ENCODE measurements around the gene MMP20.

The MMP20 gene

GRCh38 chr11:102551169-102551781 is 73.9 kb downstream of the MMP20 start:
- H3K4me2 ChIP-seq (ENCODE audit: low read length): peak overlapping the region; percentile 9; the same call in 1 of the 2 replicates
- peak overlapping the region; percentile 51; the same call in 1 of the 2 replicates for H2AFZ ChIP-seq (ENCODE audit: low read length)
- H3K4me3 ChIP-seq (ENCODE audit: low read depth, low read length, poor library complexity, severe bottlenecking): no peak overlapping the region
- no peaks in the 10 kb centered on the region for H4K20me1 ChIP-seq (ENCODE audit: insufficient read depth, low read length)
- no peaks in the 10 kb centered on the region for H3K9me3 ChIP-seq (ENCODE audit: low read length)
- H3K9ac ChIP-seq (ENCODE audit: low read length): no peak overlapping the region
- peaks cover 29% of the 10 kb centered on the region for H3K4me1 ChIP-seq (ENCODE audit: insufficient read depth, low read length, severe bottlenecking)
- no peaks in the 10 kb centered on the region for H3K36me3 ChIP-seq (ENCODE audit: insufficient read depth, low read length)
- H3K79me2 ChIP-seq (ENCODE audit: insufficient read depth, low read length): no peaks in the 10 kb centered on the region
- no peak overlapping the region for H3K27ac ChIP-seq (ENCODE audit: low read depth, low read length, poor library complexity, severe bottlenecking)
- H3K9me2 ChIP-seq (ENCODE audit: low read depth, low read length): no peaks in the 10 kb centered on the region
- no peaks in the 10 kb centered on the region for H3F3A ChIP-seq (ENCODE audit: insufficient read depth, low read length)
- H3K27me3 ChIP-seq (ENCODE audit: insufficient read depth, low read length): no peaks in the 10 kb centered on the region
- TF ChIP-seq EZH2 (IDR thresholded peaks at IDR 0.05; ENCODE audit: borderline replicate concordance, low read length): no peak
- TF ChIP-seq, protein P1, sequence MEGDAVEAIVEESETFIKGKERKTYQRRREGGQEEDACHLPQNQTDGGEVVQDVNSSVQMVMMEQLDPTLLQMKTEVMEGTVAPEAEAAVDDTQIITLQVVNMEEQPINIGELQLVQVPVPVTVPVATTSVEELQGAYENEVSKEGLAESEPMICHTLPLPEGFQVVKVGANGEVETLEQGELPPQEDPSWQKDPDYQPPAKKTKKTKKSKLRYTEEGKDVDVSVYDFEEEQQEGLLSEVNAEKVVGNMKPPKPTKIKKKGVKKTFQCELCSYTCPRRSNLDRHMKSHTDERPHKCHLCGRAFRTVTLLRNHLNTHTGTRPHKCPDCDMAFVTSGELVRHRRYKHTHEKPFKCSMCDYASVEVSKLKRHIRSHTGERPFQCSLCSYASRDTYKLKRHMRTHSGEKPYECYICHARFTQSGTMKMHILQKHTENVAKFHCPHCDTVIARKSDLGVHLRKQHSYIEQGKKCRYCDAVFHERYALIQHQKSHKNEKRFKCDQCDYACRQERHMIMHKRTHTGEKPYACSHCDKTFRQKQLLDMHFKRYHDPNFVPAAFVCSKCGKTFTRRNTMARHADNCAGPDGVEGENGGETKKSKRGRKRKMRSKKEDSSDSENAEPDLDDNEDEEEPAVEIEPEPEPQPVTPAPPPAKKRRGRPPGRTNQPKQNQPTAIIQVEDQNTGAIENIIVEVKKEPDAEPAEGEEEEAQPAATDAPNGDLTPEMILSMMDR (IDR thresholded peaks at IDR 0.05; ENCODE audit: low read length): no peak

DNA sequence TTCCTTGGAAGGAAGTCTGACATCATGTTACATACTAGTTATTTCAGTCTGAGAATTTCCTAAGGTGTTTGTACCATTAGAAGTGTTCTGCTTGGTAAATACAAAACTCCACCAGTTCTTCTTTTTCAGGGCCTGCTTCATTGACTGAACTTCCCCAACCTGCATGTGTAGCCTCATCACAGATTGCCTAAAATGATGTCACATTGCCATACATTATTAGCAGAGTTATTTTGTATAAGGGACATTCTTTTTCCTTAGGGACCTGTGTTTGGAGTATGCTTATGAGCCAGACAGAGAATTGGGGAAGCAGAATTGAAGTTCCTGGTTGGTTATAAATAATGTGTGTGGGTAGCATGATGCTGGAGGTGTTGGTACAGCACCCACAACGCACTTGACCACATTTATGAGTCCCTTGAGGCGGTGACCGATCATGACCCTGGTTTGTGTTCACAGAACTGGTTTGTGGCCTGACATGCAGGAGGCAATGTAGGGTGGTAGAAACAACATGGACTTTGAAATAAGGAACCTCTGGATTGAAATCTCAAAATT is 78.1 kb downstream of the MMP20 start:
- Histone ChIP-seq H2AFZ (ENCODE audit: low read length) (no peak overlapping the region), H3F3A (ENCODE audit: insufficient read depth, low read length) (no peaks in the 10 kb centered on the region), H3K27ac (ENCODE audit: low read depth, low read length, poor library complexity, severe bottlenecking) (peak overlapping the region; percentile 79), H3K4me1 (ENCODE audit: insufficient read depth, low read length, severe bottlenecking) (peaks cover 49% of the 10 kb centered on the region), H3K4me3 (ENCODE audit: low read depth, low read length, poor library complexity, severe bottlenecking) (no peak overlapping the region), H3K36me3 (ENCODE audit: insufficient read depth, low read length) (no peaks in the 10 kb centered on the region), H3K27me3 (ENCODE audit: insufficient read depth, low read length) (no peaks in the 10 kb centered on the region), H3K9ac (ENCODE audit: low read length) (peak overlapping the region; percentile 18; the same call in 1 of the 2 replicates), H3K79me2 (ENCODE audit: insufficient read depth, low read length) (no peaks in the 10 kb centered on the region), H3K4me2 (ENCODE audit: low read length) (peak overlapping the region; percentile 24; the same call in 1 of the 2 replicates), H4K20me1 (ENCODE audit: insufficient read depth, low read length) (no peaks in the 10 kb centered on the region), H3K9me3 (ENCODE audit: low read length) (no peaks in the 10 kb centered on the region), H3K9me2 (ENCODE audit: low read depth, low read length) (no peaks in the 10 kb centered on the region)
- TF ChIP-seq EZH2 (IDR thresholded peaks at IDR 0.05; ENCODE audit: borderline replicate concordance, low read length): no peak
- TF ChIP-seq, protein P1 (IDR thresholded peaks at IDR 0.05; ENCODE audit: low read length): no peak

DNA sequence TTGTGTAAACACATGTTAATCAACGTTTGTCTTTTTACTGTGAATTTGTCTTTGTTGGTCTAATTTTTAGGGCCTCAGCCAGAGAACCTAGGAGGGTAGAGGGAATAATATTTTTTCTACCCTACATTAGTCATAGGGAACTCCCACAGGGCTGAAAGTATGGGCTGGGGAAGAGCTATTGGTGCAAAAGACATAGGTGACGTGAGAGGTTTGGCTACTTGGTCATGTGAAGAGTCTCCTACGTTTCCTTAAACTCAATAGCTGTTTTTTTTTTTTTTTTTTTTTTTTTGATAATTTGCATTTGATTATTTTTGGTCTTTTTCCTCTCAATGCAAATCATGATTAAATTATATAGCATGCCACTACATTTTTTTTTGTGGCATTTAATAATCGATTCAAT is 78.7 kb downstream of the MMP20 start:
- no peaks in the 10 kb centered on the region for H3K79me2 ChIP-seq (ENCODE audit: insufficient read depth, low read length)
- H3F3A ChIP-seq (ENCODE audit: insufficient read depth, low read length): no peaks in the 10 kb centered on the region
- H3K27me3 ChIP-seq (ENCODE audit: insufficient read depth, low read length): no peaks in the 10 kb centered on the region
- no peak overlapping the region for H3K4me3 ChIP-seq (ENCODE audit: low read depth, low read length, poor library complexity, severe bottlenecking)
- no peaks in the 10 kb centered on the region for H3K9me3 ChIP-seq (ENCODE audit: low read length)
- H4K20me1 ChIP-seq (ENCODE audit: insufficient read depth, low read length): no peaks in the 10 kb centered on the region
- no peaks in the 10 kb centered on the region for H3K36me3 ChIP-seq (ENCODE audit: insufficient read depth, low read length)
- no peak overlapping the region; the same call in 1 of the 2 replicates for H3K9ac ChIP-seq (ENCODE audit: low read length)
- peak overlapping the region; percentile 36; the same call in 1 of the 2 replicates for H3K4me2 ChIP-seq (ENCODE audit: low read length)
- H3K27ac ChIP-seq (ENCODE audit: low read depth, low read length, poor library complexity, severe bottlenecking): peak overlapping the region; percentile 79
- H2AFZ ChIP-seq (ENCODE audit: low read length): peak overlapping the region; percentile 14; the same call in 1 of the 2 replicates
- H3K9me2 ChIP-seq (ENCODE audit: low read depth, low read length): no peaks in the 10 kb centered on the region
- peaks cover 45% of the 10 kb centered on the region for H3K4me1 ChIP-seq (ENCODE audit: insufficient read depth, low read length, severe bottlenecking)
- TF ChIP-seq EZH2 (IDR thresholded peaks at IDR 0.05; ENCODE audit: borderline replicate concordance, low read length): no peak
- TF ChIP-seq, protein P1 (IDR thresholded peaks at IDR 0.05; ENCODE audit: low read length): no peak
